ENCODE data around the gene MEN1. TPM values are rescaled to one million over a fixed set of nuclear protein-coding genes. Genes with fewer than 3 reads are reported as not detected.

Gene MEN1
- total RNA-seq, 2 experiments from 2014 or later: 25.8 to 29.0 TPM

GRCh38 chr11:64762674-64763525 is 47.5 kb downstream of the MEN1 start:
- intact Hi-C loops (cut with micrococcal nuclease): no loop called here
- peak; percentile 36 for DNase-seq
- H3K27ac Mint-ChIP-seq: peak overlapping the region; percentile 80
- ATAC-seq: peak; percentile 14
- no peak for TF ChIP-seq CTCF (IDR thresholded peaks at IDR 0.05)
- H3K4me3 Mint-ChIP-seq: no peak overlapping the region
- peaks cover 72% of the 10 kb centered on the region for H3K4me1 Mint-ChIP-seq (ENCODE audit: low read depth)
- H3K9me3 Mint-ChIP-seq: no peaks in the 10 kb centered on the region
- ChIA-PET POLR2A (interaction anchor here (0.8 to 24.1 kb wide), 5 partner anchors 10 to 68 kb away, joined by 3 to 331 read pairs (median 3); partner anchors contain the start of genes RASGRP2 and SF1), CTCF (interaction anchor here (1.2 to 5.0 kb wide), 7 partner anchors 8 to 75 kb away, joined by 3 to 45 read pairs (median 11); partner anchors contain the start of genes RASGRP2 and SF1)
- no peaks in the 10 kb centered on the region for H3K27me3 Mint-ChIP-seq
- peaks cover 50% of the 10 kb centered on the region for H3K36me3 Mint-ChIP-seq (ENCODE audit: low read depth)

GRCh38 chr11:64762277-64762673 is 48.1 kb downstream of the MEN1 start:
- DNase-seq (no peak), ATAC-seq (no peak)
- Mint-ChIP-seq H3K27ac (peak overlapping the region; percentile 80), H3K36me3 (ENCODE audit: low read depth) (peaks cover 43% of the 10 kb centered on the region), H3K9me3 (no peaks in the 10 kb centered on the region), H3K27me3 (no peaks in the 10 kb centered on the region), H3K4me1 (ENCODE audit: low read depth) (peaks cover 66% of the 10 kb centered on the region), H3K4me3 (no peak overlapping the region)
- ChIA-PET POLR2A (interaction anchor here (0.8 to 24.1 kb wide), 5 partner anchors 11 to 68 kb away, joined by 3 to 331 read pairs (median 3); partner anchors contain the start of genes RASGRP2 and SF1), CTCF (interaction anchor here (1.2 to 5.0 kb wide), 4 partner anchors 8 to 17 kb away, joined by 3 to 45 read pairs (median 21); partner anchors contain the start of gene RASGRP2)
- no peak for TF ChIP-seq CTCF (IDR thresholded peaks at IDR 0.05)
- intact Hi-C loops (cut with micrococcal nuclease): no loop called here

- POLR2A ChIA-PET: interaction anchor here (1.1 to 24.1 kb wide), 3 partner anchors 12 to 117 kb away, joined by 3 to 331 read pairs (median 308); partner anchors contain the start of genes RASGRP2 and SF1
- intact Hi-C loops (cut with micrococcal nuclease): no loop called here
- no peak for DNase-seq
- Mint-ChIP-seq H3K27me3 (no peaks in the 10 kb centered on the region), H3K27ac (peak overlapping the region; percentile 87), H3K4me1 (ENCODE audit: low read depth) (peaks cover 55% of the 10 kb centered on the region), H3K9me3 (no peaks in the 10 kb centered on the region), H3K36me3 (ENCODE audit: low read depth) (peaks cover 34% of the 10 kb centered on the region), H3K4me3 (no peak overlapping the region)
- no peak for TF ChIP-seq CTCF (IDR thresholded peaks at IDR 0.05)
- no peak for ATAC-seq
- CTCF ChIA-PET: interaction anchor here (0.9 to 2.1 kb wide), 2 partner anchors 10 to 16 kb away, joined by 4 to 7 read pairs; partner anchors contain the start of gene RASGRP2
Measured at GRCh38 chr11:64760759-64761420, 49.5 kb downstream of the MEN1 start.

GRCh38 chr11:64759722-64760719 is 50.3 kb downstream of the MEN1 start, which contains the start of gene PYGM:
TSS of gene PYGM (minus strand) at chr11:64759974. CDS start at chr11:64759898, 76 bp downstream.
- Mint-ChIP-seq H3K36me3 (ENCODE audit: low read depth) (peaks cover 27% of the 10 kb centered on the region), H3K4me3 (no peak within 1 kb of the TSS), H3K4me1 (ENCODE audit: low read depth) (peaks cover 48% of the 10 kb centered on the region), H3K9me3 (no peaks in the 10 kb centered on the region), H3K27me3 (no peaks in the 10 kb centered on the region), H3K27ac (peak within 1 kb of the TSS; percentile 87)
- intact Hi-C loops (cut with micrococcal nuclease): no loop called here
- TF ChIP-seq CTCF (IDR thresholded peaks at IDR 0.05): no peak
- ChIA-PET CTCF (interaction anchor here (1.0 to 2.1 kb wide), 6 partner anchors 8 to 24 kb away, joined by 3 to 7 read pairs (median 5); partner anchors contain the start of gene RASGRP2), POLR2A (interaction anchor here (1.1 to 24.1 kb wide), 4 partner anchors 12 to 118 kb away, joined by 3 to 331 read pairs (median 156); partner anchors contain the start of genes RASGRP2 and SF1)
- DNase-seq (no peak), ATAC-seq (no peak)

All from activated CD8-positive, alpha-beta T cell treated with anti-CD3 and anti-CD28 coated beads for 36 hours (primary cell).